ENCODE measurements around the gene BMPER.

DNA sequence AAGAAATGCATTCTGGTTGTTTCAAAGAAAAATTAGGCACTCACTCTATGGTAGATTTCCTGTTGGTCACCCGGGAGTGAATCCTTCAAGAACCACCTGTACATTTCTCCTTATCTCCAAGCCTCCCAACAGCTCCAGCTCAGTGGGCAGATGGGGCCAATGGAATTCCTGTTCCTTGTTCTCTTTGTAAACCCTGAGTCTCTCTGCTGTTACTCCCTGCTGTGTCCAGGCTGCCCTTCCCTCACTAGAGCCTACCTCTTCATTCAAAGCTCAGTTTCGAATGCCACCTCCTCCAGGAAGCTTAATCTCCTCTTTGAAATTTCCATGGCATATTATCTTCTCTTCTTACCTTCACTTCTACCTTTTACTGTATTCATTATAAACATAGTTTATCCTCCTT, 3.5 kb upstream of the BMPER start:
- TF ChIP-seq, protein P1, sequence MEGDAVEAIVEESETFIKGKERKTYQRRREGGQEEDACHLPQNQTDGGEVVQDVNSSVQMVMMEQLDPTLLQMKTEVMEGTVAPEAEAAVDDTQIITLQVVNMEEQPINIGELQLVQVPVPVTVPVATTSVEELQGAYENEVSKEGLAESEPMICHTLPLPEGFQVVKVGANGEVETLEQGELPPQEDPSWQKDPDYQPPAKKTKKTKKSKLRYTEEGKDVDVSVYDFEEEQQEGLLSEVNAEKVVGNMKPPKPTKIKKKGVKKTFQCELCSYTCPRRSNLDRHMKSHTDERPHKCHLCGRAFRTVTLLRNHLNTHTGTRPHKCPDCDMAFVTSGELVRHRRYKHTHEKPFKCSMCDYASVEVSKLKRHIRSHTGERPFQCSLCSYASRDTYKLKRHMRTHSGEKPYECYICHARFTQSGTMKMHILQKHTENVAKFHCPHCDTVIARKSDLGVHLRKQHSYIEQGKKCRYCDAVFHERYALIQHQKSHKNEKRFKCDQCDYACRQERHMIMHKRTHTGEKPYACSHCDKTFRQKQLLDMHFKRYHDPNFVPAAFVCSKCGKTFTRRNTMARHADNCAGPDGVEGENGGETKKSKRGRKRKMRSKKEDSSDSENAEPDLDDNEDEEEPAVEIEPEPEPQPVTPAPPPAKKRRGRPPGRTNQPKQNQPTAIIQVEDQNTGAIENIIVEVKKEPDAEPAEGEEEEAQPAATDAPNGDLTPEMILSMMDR (IDR thresholded peaks at IDR 0.05): no peak
- TF ChIP-seq POLR2A (IDR thresholded peaks at IDR 0.05) (no peak), POLR2AphosphoS5 (IDR thresholded peaks at IDR 0.05) (no peak), EP300 (IDR thresholded peaks at IDR 0.05) (no peak)
